ENCODE results near the gene RNU7-1.

The RNU7-1 gene

DNA sequence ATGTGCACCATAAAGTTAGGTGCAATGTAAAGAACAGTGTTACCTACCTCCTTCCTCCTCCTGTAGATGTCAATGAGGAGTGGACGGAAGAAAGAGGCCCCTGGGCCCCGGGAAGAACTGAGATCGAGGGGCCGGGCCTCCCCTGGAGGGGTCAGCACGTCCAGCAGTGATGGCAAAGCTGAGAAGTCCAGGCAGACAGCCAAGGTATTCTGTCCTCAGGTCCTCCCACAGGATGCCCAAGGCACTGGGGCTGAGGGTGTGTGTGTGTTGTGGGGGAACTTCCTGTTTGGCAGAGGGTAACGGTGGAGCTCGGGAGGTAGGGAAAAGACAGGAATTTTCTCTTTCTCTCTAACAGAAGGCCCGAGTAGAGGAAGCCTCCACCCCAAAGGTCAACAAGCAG lies 9.5 kb upstream of the RNU7-1 start:
- H4K20me1 ChIP-seq = peaks cover 5 to 72% (median 29%) of the 10 kb centered on the region in 11 experiments; a peak in 18 of 22 replicates
- H3K4me2 ChIP-seq = peak overlapping the region; percentile 5 to 100 (median 98); a peak in 21 of 22 replicates
- H3K9ac ChIP-seq = peak overlapping the region; percentile 13 to 98 (median 94); a peak in 18 of 22 replicates
- no peak overlapping the region for H3K4me3 ChIP-seq
- H3K36me3 ChIP-seq = peaks cover 28 to 61% (median 48%) of the 10 kb centered on the region in 11 experiments
- no peaks in the 10 kb centered on the region for H3K9me3 ChIP-seq (replicated peaks in 1 of 11)
- H3K27ac ChIP-seq = peak overlapping the region in 9 of 11 experiments; percentile 85 to 97 (median 96); a peak in 17 of 22 replicates
- no peaks in the 10 kb centered on the region for H3K27me3 ChIP-seq
- no peak for TF ChIP-seq Cebpa-rat (IDR thresholded peaks at IDR 0.05)
- H3K4me1 ChIP-seq = peaks cover 76 to 93% (median 88%) of the 10 kb centered on the region in 10 experiments

DNA sequence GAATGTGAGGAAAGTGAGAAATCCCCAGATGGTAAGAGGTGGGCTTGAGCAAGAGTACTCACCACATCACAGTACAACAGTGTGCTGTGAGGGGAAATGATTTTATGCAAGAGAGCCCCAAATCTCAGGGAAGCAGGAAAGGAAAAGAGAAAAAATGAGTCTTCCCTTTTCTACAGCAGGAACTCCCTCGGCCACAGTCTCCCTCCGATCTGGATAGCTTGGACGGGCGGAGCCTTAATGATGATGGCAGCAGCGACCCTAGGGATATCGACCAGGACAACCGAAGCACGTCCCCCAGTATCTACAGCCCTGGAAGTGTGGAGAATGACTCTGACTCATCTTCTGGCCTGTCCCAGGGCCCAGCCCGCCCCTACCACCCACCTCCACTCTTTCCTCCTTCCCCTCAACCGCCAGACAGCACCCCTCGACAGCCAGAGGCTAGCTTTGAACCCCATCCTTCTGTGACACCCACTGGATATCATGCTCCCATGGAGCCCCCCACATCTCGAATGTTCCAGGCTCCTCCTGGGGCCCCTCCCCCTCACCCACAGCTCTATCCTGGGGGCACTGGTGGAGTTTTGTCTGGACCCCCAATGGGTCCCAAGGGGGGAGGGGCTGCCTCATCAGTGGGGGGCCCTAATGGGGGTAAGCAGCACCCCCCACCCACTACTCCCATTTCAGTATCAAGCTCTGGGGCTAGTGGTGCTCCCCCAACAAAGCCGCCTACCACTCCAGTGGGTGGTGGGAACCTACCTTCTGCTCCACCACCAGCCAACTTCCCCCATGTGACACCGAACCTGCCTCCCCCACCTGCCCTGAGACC lies 8.0 kb upstream of the RNU7-1 start:
- Histone ChIP-seq H3K4me3 (peak overlapping the region in 6 of 10 experiments; percentile 5 to 87 (median 73); a peak in 6 of 20 replicates), H3K27me3 (no peaks in the 10 kb centered on the region), H3K27ac (peak overlapping the region in 10 of 11 experiments; percentile 32 to 97 (median 95); a peak in 19 of 22 replicates), H3K9me3 (replicated peaks in 1 of 11) (no peaks in the 10 kb centered on the region), H4K20me1 (peaks cover 0 to 58% (median 18%) of the 10 kb centered on the region in 11 experiments; a peak in 12 of 22 replicates), H3K9ac (peak overlapping the region; percentile 4 to 98 (median 94); a peak in 18 of 22 replicates), H3K36me3 (peaks cover 28 to 68% (median 62%) of the 10 kb centered on the region in 11 experiments), H3K4me2 (peak overlapping the region; percentile 91 to 100 (median 98)), H3K4me1 (peaks cover 63 to 80% (median 75%) of the 10 kb centered on the region in 10 experiments)
- TF ChIP-seq Cebpa-rat (IDR thresholded peaks at IDR 0.05) = peak in 1 of 11 experiments; percentile 9; a peak in 3 of 22 replicates

DNA sequence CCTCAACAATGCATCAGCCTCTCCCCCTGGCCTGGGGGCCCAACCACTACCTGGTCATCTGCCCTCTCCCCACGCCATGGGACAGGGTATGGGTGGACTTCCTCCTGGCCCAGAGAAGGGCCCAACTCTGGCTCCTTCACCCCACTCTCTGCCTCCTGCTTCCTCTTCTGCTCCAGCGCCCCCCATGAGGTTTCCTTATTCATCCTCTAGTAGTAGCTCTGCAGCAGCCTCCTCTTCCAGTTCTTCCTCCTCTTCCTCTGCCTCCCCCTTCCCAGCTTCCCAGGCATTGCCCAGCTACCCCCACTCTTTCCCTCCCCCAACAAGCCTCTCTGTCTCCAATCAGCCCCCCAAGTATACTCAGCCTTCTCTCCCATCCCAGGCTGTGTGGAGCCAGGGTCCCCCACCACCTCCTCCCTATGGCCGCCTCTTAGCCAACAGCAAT lies 7.4 kb upstream of the RNU7-1 start:
- H3K4me3 ChIP-seq = peak overlapping the region in 9 of 10 experiments; percentile 69 to 87 (median 78); a peak in 13 of 20 replicates
- TF ChIP-seq Cebpa-rat (IDR thresholded peaks at IDR 0.05) = no peak
- peak overlapping the region; percentile 4 to 98 (median 94); a peak in 19 of 22 replicates for H3K9ac ChIP-seq
- peak overlapping the region; percentile 91 to 100 (median 98) for H3K4me2 ChIP-seq
- peaks cover 28 to 74% (median 68%) of the 10 kb centered on the region in 11 experiments for H3K36me3 ChIP-seq
- no peaks in the 10 kb centered on the region for H3K9me3 ChIP-seq (replicated peaks in 1 of 11)
- H3K4me1 ChIP-seq = peaks cover 63 to 76% (median 71%) of the 10 kb centered on the region in 10 experiments
- peaks cover 0 to 52% (median 17%) of the 10 kb centered on the region in 11 experiments; a peak in 11 of 22 replicates for H4K20me1 ChIP-seq
- H3K27me3 ChIP-seq = no peaks in the 10 kb centered on the region
- H3K27ac ChIP-seq = peak overlapping the region in 9 of 11 experiments; percentile 85 to 97 (median 96); a peak in 18 of 22 replicates

DNA sequence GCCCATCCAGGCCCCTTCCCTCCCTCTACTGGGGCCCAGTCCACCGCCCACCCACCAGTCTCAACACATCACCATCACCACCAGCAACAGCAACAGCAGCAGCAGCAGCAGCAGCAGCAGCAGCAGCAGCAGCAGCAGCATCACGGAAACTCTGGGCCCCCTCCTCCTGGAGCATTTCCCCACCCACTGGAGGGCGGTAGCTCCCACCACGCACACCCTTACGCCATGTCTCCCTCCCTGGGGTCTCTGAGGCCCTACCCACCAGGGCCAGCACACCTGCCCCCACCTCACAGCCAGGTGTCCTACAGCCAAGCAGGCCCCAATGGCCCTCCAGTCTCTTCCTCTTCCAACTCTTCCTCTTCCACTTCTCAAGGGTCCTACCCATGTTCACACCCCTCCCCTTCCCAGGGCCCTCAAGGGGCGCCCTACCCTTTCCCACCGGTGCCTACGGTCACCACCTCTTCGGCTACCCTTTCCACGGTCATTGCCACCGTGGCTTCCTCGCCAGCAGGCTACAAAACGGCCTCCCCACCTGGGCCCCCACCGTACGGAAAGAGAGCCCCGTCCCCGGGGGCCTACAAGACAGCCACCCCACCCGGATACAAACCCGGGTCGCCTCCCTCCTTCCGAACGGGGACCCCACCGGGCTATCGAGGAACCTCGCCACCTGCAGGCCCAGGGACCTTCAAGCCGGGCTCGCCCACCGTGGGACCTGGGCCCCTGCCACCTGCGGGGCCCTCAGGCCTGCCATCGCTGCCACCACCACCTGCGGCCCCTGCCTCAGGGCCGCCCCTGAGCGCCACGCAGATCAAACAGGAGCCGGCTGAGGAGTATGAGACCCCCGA lies 6.8 kb upstream of the RNU7-1 start:
- Histone ChIP-seq H3K9me3 (replicated peaks in 1 of 11) (no peaks in the 10 kb centered on the region), H3K9ac (peak overlapping the region; percentile 87 to 98 (median 97)), H3K27ac (peak overlapping the region; percentile 82 to 97 (median 94)), H3K4me1 (peaks cover 58 to 81% (median 71%) of the 10 kb centered on the region in 10 experiments), H3K4me2 (peak overlapping the region; percentile 91 to 100 (median 98)), H3K36me3 (peaks cover 33 to 81% (median 74%) of the 10 kb centered on the region in 11 experiments), H3K4me3 (peak overlapping the region; percentile 69 to 92 (median 79)), H3K27me3 (no peaks in the 10 kb centered on the region), H4K20me1 (peaks cover 0 to 47% (median 13%) of the 10 kb centered on the region in 11 experiments; a peak in 11 of 22 replicates)
- TF ChIP-seq Cebpa-rat (IDR thresholded peaks at IDR 0.05) = no peak

DNA sequence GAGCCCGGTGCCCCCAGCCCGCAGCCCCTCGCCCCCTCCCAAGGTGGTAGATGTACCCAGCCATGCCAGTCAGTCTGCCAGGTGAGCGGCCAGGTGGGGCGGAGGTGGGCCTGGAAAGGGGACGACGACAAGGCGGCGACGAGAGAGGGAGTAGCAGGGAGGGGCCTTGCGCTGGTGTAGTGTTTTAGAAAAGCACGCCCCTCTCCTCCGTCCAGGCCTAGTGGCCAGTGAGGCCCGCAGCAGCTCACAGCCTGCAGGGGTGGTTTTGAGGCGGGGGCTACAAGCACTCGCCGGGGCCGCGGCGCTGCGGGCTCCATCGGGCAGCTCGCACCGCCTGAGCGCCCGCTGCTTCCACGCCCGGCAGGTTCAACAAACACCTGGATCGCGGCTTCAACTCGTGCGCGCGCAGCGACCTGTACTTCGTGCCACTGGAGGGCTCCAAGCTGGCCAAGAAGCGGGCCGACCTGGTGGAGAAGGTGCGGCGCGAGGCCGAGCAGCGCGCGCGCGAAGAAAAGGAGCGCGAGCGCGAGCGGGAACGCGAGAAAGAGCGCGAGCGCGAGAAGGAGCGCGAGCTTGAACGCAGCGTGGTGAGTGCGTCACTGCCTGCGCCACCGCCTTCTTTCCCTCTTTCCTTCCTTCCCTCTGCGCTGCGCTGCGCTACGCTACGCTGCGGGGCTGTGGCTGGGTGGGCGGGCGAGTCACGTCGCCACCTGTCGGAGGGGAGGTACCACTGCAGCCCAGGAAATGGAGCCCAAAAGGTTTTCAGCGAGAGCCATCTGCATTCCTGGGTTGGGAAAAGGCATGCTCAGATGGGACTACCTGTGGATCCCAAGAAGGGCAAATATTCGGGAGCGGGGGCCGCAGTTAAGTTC lies 5.9 kb upstream of the RNU7-1 start:
- H3K27me3 ChIP-seq = no peaks in the 10 kb centered on the region
- H3K9ac ChIP-seq = peak overlapping the region; percentile 87 to 98 (median 97)
- H3K4me2 ChIP-seq = peak overlapping the region; percentile 91 to 100 (median 98)
- peak overlapping the region; percentile 82 to 97 (median 94) for H3K27ac ChIP-seq
- no peaks in the 10 kb centered on the region for H3K9me3 ChIP-seq (replicated peaks in 1 of 11)
- H4K20me1 ChIP-seq = peaks cover 0 to 38% (median 12%) of the 10 kb centered on the region in 11 experiments; a peak in 9 of 22 replicates
- H3K4me1 ChIP-seq = peaks cover 56 to 81% (median 70%) of the 10 kb centered on the region in 10 experiments
- H3K4me3 ChIP-seq = peak overlapping the region; percentile 69 to 92 (median 79)
- TF ChIP-seq Cebpa-rat (IDR thresholded peaks at IDR 0.05) = no peak
- H3K36me3 ChIP-seq = peaks cover 33 to 86% (median 74%) of the 10 kb centered on the region in 11 experiments

DNA sequence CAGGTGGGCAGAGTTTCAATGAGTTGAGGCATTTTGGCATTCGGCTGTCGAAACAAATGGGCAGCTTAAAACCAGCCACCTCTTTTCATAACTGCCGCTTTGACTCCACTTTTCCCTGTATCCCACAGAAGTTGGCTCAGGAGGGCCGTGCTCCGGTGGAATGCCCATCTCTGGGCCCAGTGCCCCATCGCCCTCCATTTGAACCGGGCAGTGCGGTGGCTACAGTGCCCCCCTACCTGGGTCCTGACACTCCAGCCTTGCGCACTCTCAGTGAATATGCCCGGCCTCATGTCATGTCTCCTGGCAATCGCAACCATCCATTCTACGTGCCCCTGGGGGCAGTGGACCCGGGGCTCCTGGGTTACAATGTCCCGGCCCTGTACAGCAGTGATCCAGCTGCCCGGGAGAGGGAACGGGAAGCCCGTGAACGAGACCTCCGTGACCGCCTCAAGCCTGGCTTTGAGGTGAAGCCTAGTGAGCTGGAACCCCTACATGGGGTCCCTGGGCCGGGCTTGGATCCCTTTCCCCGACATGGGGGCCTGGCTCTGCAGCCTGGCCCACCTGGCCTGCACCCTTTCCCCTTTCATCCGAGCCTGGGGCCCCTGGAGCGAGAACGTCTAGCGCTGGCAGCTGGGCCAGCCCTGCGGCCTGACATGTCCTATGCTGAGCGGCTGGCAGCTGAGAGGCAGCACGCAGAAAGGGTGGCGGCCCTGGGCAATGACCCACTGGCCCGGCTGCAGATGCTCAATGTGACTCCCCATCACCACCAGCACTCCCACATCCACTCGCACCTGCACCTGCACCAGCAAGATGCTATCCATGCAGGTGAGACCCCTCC lies 5.0 kb upstream of the RNU7-1 start:
- no peak for TF ChIP-seq Cebpa-rat (IDR thresholded peaks at IDR 0.05)
- H3K4me1 ChIP-seq = peaks cover 58 to 79% (median 67%) of the 10 kb centered on the region in 10 experiments
- H3K27ac ChIP-seq = peak overlapping the region in 10 of 11 experiments; percentile 82 to 97 (median 95); a peak in 21 of 22 replicates
- H4K20me1 ChIP-seq = peaks cover 0 to 32% (median 7%) of the 10 kb centered on the region in 11 experiments; a peak in 8 of 22 replicates
- H3K36me3 ChIP-seq = peaks cover 30 to 77% (median 66%) of the 10 kb centered on the region in 11 experiments
- no peaks in the 10 kb centered on the region for H3K27me3 ChIP-seq
- peak overlapping the region; percentile 87 to 98 (median 97) for H3K9ac ChIP-seq
- peak overlapping the region; percentile 45 to 92 (median 79); a peak in 19 of 20 replicates for H3K4me3 ChIP-seq
- H3K9me3 ChIP-seq (replicated peaks in 1 of 11) = no peaks in the 10 kb centered on the region
- H3K4me2 ChIP-seq = peak overlapping the region; percentile 76 to 100 (median 98)

DNA sequence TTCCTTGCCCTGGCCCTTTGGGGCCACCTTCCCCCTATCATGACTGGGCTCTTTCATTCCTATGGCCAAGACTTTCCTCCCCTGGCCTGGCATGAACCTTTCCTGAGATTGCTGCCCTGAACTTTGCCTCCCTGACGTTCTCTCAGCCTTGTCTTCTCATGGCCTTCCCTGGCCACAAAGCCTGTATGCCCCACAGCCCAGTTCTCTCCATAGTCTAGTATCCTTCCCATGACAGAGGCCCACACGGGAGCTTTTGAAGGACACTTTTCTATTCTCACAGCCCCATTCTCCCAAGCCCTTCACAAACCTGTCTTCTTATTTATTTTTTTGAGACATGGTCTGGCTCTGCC lies 4.5 kb upstream of the RNU7-1 start:
- Histone ChIP-seq H3K36me3 (peaks cover 24 to 71% (median 60%) of the 10 kb centered on the region in 11 experiments), H3K27ac (peak overlapping the region in 9 of 11 experiments; percentile 85 to 97 (median 96); a peak in 14 of 22 replicates), H3K4me2 (peak overlapping the region in 2 of 11 experiments; percentile 99; a peak in 3 of 22 replicates), H3K9ac (peak overlapping the region in 10 of 11 experiments; percentile 1 to 98 (median 96); a peak in 15 of 22 replicates), H3K4me1 (peaks cover 52 to 73% (median 62%) of the 10 kb centered on the region in 10 experiments), H3K9me3 (replicated peaks in 1 of 11) (no peaks in the 10 kb centered on the region), H3K27me3 (no peaks in the 10 kb centered on the region), H4K20me1 (peaks cover 0 to 26% (median under 1%) of the 10 kb centered on the region in 11 experiments; a peak in 6 of 22 replicates), H3K4me3 (no peak overlapping the region)
- TF ChIP-seq Cebpa-rat (IDR thresholded peaks at IDR 0.05) = no peak

Data from BLaER1 treated with 17β-estradiol and CSF1 and Interleukin-3, amounts not matched to agents 10 nM and 100 nM (cell line).